ENCODE results near the gene GLE1. TPM values are rescaled to one million over a fixed set of nuclear protein-coding genes. Genes with fewer than 3 reads are reported as not detected.

The GLE1 gene
- total RNA-seq, 1 experiment from 2014 or later = 52.3 TPM

DNA sequence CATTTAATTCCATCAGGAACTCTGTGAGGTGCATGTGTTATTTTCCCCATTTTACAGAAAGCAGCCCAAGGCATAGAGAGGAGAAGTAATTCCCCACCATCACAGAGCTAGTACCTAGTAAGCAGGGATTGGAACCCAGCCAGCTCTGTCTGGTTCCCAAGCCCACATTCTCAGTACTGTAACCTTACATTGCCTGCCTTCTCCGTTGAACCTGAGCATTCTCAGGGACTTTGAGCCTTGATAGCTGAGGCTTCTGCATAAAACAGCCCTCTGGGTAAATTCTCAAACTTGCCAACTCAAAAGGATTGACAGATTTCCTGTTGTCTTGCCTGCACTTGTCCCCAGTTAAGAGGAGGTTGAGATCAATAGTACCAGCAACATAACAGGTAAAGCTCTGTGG is 9.2 kb upstream of the GLE1 start:
- DNase-seq (ENCODE audit: low spot score) = no peak

DNA sequence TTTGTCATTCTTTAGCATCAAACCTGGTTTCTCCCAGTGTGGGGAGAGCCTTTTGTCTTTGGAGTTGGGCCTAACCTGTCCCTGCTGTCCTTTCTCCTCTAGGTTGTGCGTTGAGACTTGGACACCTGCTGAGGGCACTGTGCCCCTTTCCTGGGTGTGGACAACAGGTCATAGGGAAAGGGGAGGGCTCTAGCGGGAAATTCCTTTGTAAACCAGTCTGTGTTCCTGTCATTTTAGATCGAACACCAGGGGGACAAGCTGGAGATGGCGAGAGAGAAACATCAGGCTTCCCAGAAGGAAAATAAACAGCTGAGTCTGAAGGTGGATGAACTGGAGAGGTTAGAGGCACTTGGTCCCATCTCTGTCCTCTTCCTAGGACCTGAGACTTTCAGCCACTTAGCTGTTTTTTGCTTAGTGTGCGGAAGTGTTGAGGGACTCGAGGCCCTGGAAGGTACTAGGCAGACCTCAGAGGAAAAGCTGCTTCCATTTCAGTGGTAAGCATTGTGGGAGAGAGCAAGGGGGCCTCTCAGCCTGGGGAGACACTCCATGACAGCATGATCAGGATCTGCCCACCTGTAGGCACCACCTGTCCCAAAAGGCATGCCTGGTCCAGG is 8.6 kb upstream of the GLE1 start:
- TF ChIP-seq CTCF (conservative IDR thresholded peaks at IDR 0.05; ENCODE audit: low read depth, low read length) = no peak
- no peak for TF ChIP-seq EZH2 (IDR thresholded peaks at IDR 0.05; ENCODE audit: borderline replicate concordance, low read depth, low read length, poor library complexity, severe bottlenecking)
- Histone ChIP-seq H3K36me3 (ENCODE audit: insufficient read depth, low read length, poor library complexity, severe bottlenecking) (peaks cover 78% of the 10 kb centered on the region), H3K4me3 (ENCODE audit: low read depth, low read length, poor library complexity, severe bottlenecking) (no peak overlapping the region), H3K9me3 (ENCODE audit: low read depth, low read length, poor library complexity, severe bottlenecking) (no peaks in the 10 kb centered on the region), H3K27ac (ENCODE audit: low read depth, low read length, poor library complexity, severe bottlenecking) (no peak overlapping the region), H3K27me3 (replicated peaks; ENCODE audit: insufficient read depth, low read depth, low read length, poor library complexity) (no peaks in the 10 kb centered on the region), H3K4me1 (ENCODE audit: insufficient read depth, low read length, poor library complexity, severe bottlenecking) (no peaks in the 10 kb centered on the region)
- ChIA-PET CTCF (interaction anchor here (0.6 kb wide), 1 partner anchor 57 kb away, joined by 6 read pairs; the partner anchor contains the start of gene SPTAN1), POLR2A (ENCODE audit: low non-redundant PET) (no interaction called here)
- intact Hi-C loops (cut with micrococcal nuclease; ENCODE audit: unreplicated experiment) = no loop called here
- no peak for DNase-seq (ENCODE audit: low spot score)
- no TSS peak for BruUV-seq (replicated peaks)

More for the DNA sequence above, 9.2 kb upstream of the GLE1 start:
- TSS peak; percentile 22 for BruUV-seq (replicated peaks)
- POLR2A ChIA-PET (ENCODE audit: low non-redundant PET) = no interaction called here
- no peak overlapping the region for H3K27ac ChIP-seq (ENCODE audit: low read depth, low read length, poor library complexity, severe bottlenecking)
- intact Hi-C loops (cut with micrococcal nuclease; ENCODE audit: unreplicated experiment) = no loop called here
- no peak overlapping the region for H3K4me3 ChIP-seq (ENCODE audit: low read depth, low read length, poor library complexity, severe bottlenecking)
- CTCF ChIA-PET = no interaction called here
- H3K9me3 ChIP-seq (ENCODE audit: low read depth, low read length, poor library complexity, severe bottlenecking) = no peaks in the 10 kb centered on the region
- peaks cover 75% of the 10 kb centered on the region for H3K36me3 ChIP-seq (ENCODE audit: insufficient read depth, low read length, poor library complexity, severe bottlenecking)
- TF ChIP-seq EZH2 (IDR thresholded peaks at IDR 0.05; ENCODE audit: borderline replicate concordance, low read depth, low read length, poor library complexity, severe bottlenecking) (no peak), CTCF (conservative IDR thresholded peaks at IDR 0.05; ENCODE audit: low read depth, low read length) (no peak)
- no peaks in the 10 kb centered on the region for H3K4me1 ChIP-seq (ENCODE audit: insufficient read depth, low read length, poor library complexity, severe bottlenecking)
- no peaks in the 10 kb centered on the region for H3K27me3 ChIP-seq (replicated peaks; ENCODE audit: insufficient read depth, low read depth, low read length, poor library complexity)

- H3K36me3 ChIP-seq (ENCODE audit: insufficient read depth, low read length, poor library complexity, severe bottlenecking) = peaks cover 70% of the 10 kb centered on the region
- no peak for DNase-seq (ENCODE audit: low spot score)
- no peaks in the 10 kb centered on the region for H3K9me3 ChIP-seq (ENCODE audit: low read depth, low read length, poor library complexity, severe bottlenecking)
- no peaks in the 10 kb centered on the region for H3K27me3 ChIP-seq (replicated peaks; ENCODE audit: insufficient read depth, low read depth, low read length, poor library complexity)
- TF ChIP-seq EZH2 (IDR thresholded peaks at IDR 0.05; ENCODE audit: borderline replicate concordance, low read depth, low read length, poor library complexity, severe bottlenecking) (no peak), CTCF (conservative IDR thresholded peaks at IDR 0.05; ENCODE audit: low read depth, low read length) (no peak)
- ChIA-PET CTCF (no interaction called here), POLR2A (ENCODE audit: low non-redundant PET) (no interaction called here)
- no peak overlapping the region for H3K4me3 ChIP-seq (ENCODE audit: low read depth, low read length, poor library complexity, severe bottlenecking)
- intact Hi-C loops (cut with micrococcal nuclease; ENCODE audit: unreplicated experiment) = no loop called here
- no peaks in the 10 kb centered on the region for H3K4me1 ChIP-seq (ENCODE audit: insufficient read depth, low read length, poor library complexity, severe bottlenecking)
- BruUV-seq (replicated peaks) = no TSS peak
- H3K27ac ChIP-seq (ENCODE audit: low read depth, low read length, poor library complexity, severe bottlenecking) = no peak overlapping the region
These were observed 6.5 kb upstream of the GLE1 start for GRCh38 chr9:128497824-128498610.
